Suppressor macrophage treated with lipopolysaccharide for 4 hours (primary cell): ENCODE results near the gene TPTE.
"Not testable (repeated sequence)": the region's sequence is repeated elsewhere in the genome, so short reads cannot be mapped to it uniquely, and the experiment has no call there.

ENCODE experiments used
- DNase-seq: peaks from one replicate; pipeline ENCODE4 v3.0.0-alpha.2; 2020

The TPTE gene

GRCh38 chr21:10617133-10617752, 95.9 kb downstream of the TPTE start:
- DNase-seq, result not testable (repeated sequence)

- no peak for DNase-seq
Measured at GRCh38 chr21:10627316-10627863, 106.0 kb downstream of the TPTE start.

- not testable (repeated sequence) for DNase-seq
Measured at GRCh38 chr21:10629239-10629638, 107.9 kb downstream of the TPTE start.

- not testable (repeated sequence) for DNase-seq
Measured at GRCh38 chr21:10630829-10631228, 109.4 kb downstream of the TPTE start.

- DNase-seq, result not testable (repeated sequence)
Measured at GRCh38 chr21:10631316-10631715, 109.9 kb downstream of the TPTE start.

- DNase-seq, result not testable (repeated sequence)
Measured at GRCh38 chr21:10638144-10638543, 116.8 kb downstream of the TPTE start.

- no peak for DNase-seq
Measured at GRCh38 chr21:10639123-10639522, 117.7 kb downstream of the TPTE start.

GRCh38 chr21:10639746-10640145, 118.4 kb downstream of the TPTE start:
- DNase-seq, result not testable (repeated sequence)

GRCh38 chr21:10640446-10640845, 119.1 kb downstream of the TPTE start:
- DNase-seq, result no peak

GRCh38 chr21:10641107-10641506, 119.7 kb downstream of the TPTE start:
- DNase-seq, result no peak

- not testable (repeated sequence) for DNase-seq
Measured at GRCh38 chr21:10645667-10646066, 124.3 kb downstream of the TPTE start.

GRCh38 chr21:10649350-10650149, 128.2 kb downstream of the TPTE start:
- DNase-seq, result not testable (repeated sequence)

GRCh38 chr21:10650297-10650696, 128.9 kb downstream of the TPTE start:
- DNase-seq, result not testable (repeated sequence)
